ENCODE results near the gene A1BG.
"Not testable (repeated sequence)": the region's sequence is repeated elsewhere in the genome, so short reads cannot be mapped to it uniquely, and the experiment has no call there.

The A1BG gene

GRCh38 chr19:58355215-58355796 is 2.0 kb upstream of the A1BG start:
- Mint-ChIP-seq H3K36me3 (ENCODE audit: low read depth) (peaks cover 14% of the 10 kb centered on the region), H3K9me3 (no peaks in the 10 kb centered on the region), H3K4me3 (no peak overlapping the region), H3K27me3 (peaks cover 4% of the 10 kb centered on the region), H3K4me1 (ENCODE audit: low read depth) (peaks cover 25% of the 10 kb centered on the region), H3K27ac (no peak overlapping the region)
- DNase-seq, result no peak

GRCh38 chr19:58354478-58355030 is 1.3 kb upstream of the A1BG start:
- Mint-ChIP-seq H3K9me3 (no peaks in the 10 kb centered on the region), H3K36me3 (ENCODE audit: low read depth) (peaks cover 16% of the 10 kb centered on the region), H3K4me1 (ENCODE audit: low read depth) (peaks cover 28% of the 10 kb centered on the region), H3K4me3 (no peak overlapping the region), H3K27ac (no peak overlapping the region), H3K27me3 (peaks cover 4% of the 10 kb centered on the region)
- DNase-seq, result no peak

GRCh38 chr19:58353717-58354477 is 605 bp upstream of the A1BG start:
- Mint-ChIP-seq H3K4me3 (no peak overlapping the region), H3K27me3 (peaks cover 4% of the 10 kb centered on the region), H3K27ac (no peak overlapping the region)

GRCh38 chr19:58351990-58352755 is 1.1 kb downstream of the A1BG start:
- H3K36me3 Mint-ChIP-seq (ENCODE audit: low read depth), result peaks cover 22% of the 10 kb centered on the region
- peaks cover 4% of the 10 kb centered on the region for H3K27me3 Mint-ChIP-seq
- peaks cover 38% of the 10 kb centered on the region for H3K4me1 Mint-ChIP-seq (ENCODE audit: low read depth)
- no peak overlapping the region for H3K4me3 Mint-ChIP-seq
- no peak for DNase-seq
- H3K27ac Mint-ChIP-seq, result no peak overlapping the region
- no peaks in the 10 kb centered on the region for H3K9me3 Mint-ChIP-seq

More at GRCh38 chr19:58353717-58354477, 605 bp upstream of the A1BG start:
- no peak for DNase-seq
- Mint-ChIP-seq H3K4me1 (ENCODE audit: low read depth) (peaks cover 33% of the 10 kb centered on the region), H3K36me3 (ENCODE audit: low read depth) (peaks cover 18% of the 10 kb centered on the region), H3K9me3 (no peaks in the 10 kb centered on the region)

- peaks cover 7% of the 10 kb centered on the region for H3K27me3 Mint-ChIP-seq
- H3K36me3 Mint-ChIP-seq (ENCODE audit: low read depth), result peaks cover 24% of the 10 kb centered on the region
- H3K4me3 Mint-ChIP-seq, result no peak overlapping the region
Measured at GRCh38 chr19:58351558-58351878, 1.8 kb downstream of the A1BG start.

GRCh38 chr19:58350871-58351557 is 2.3 kb downstream of the A1BG start:
- H3K27me3 Mint-ChIP-seq, result peaks cover 7% of the 10 kb centered on the region
- H3K36me3 Mint-ChIP-seq (ENCODE audit: low read depth), result peaks cover 24% of the 10 kb centered on the region
- no peak for DNase-seq
- H3K27ac Mint-ChIP-seq, result no peak overlapping the region
- H3K4me1 Mint-ChIP-seq (ENCODE audit: low read depth), result peaks cover 31% of the 10 kb centered on the region
- H3K4me3 Mint-ChIP-seq, result no peak overlapping the region
- no peaks in the 10 kb centered on the region for H3K9me3 Mint-ChIP-seq

More at GRCh38 chr19:58351558-58351878, 1.8 kb downstream of the A1BG start:
- no peak overlapping the region for H3K27ac Mint-ChIP-seq
- DNase-seq, result no peak
- H3K4me1 Mint-ChIP-seq (ENCODE audit: low read depth), result peaks cover 35% of the 10 kb centered on the region
- H3K9me3 Mint-ChIP-seq, result no peaks in the 10 kb centered on the region

- Mint-ChIP-seq H3K4me3 (no peak overlapping the region), H3K4me1 (ENCODE audit: low read depth) (peaks cover 32% of the 10 kb centered on the region), H3K9me3 (no peaks in the 10 kb centered on the region), H3K27ac (no peak overlapping the region), H3K36me3 (ENCODE audit: low read depth) (peaks cover 24% of the 10 kb centered on the region), H3K27me3 (peaks cover 3% of the 10 kb centered on the region)
- no peak for DNase-seq
Measured at GRCh38 chr19:58350001-58350861, 3.1 kb downstream of the A1BG start.

GRCh38 chr19:58349590-58349989 is 3.7 kb downstream of the A1BG start:
- no peaks in the 10 kb centered on the region for H3K9me3 Mint-ChIP-seq
- peaks cover 3% of the 10 kb centered on the region for H3K27me3 Mint-ChIP-seq
- H3K27ac Mint-ChIP-seq, result no peak overlapping the region

GRCh38 chr19:58348080-58348479 is 5.2 kb downstream of the A1BG start:
- H3K9me3 Mint-ChIP-seq, DNase-seq, H3K27me3 Mint-ChIP-seq: not testable (repeated sequence)
- peaks cover 30% of the 10 kb centered on the region for H3K4me1 Mint-ChIP-seq (ENCODE audit: low read depth)
- peak overlapping the region; percentile 94 for H3K4me3 Mint-ChIP-seq
- peak overlapping the region; percentile 90 for H3K27ac Mint-ChIP-seq
- H3K36me3 Mint-ChIP-seq (ENCODE audit: low read depth), result peaks cover 24% of the 10 kb centered on the region

More at GRCh38 chr19:58349590-58349989, 3.7 kb downstream of the A1BG start:
- H3K4me1 Mint-ChIP-seq (ENCODE audit: low read depth), result peaks cover 30% of the 10 kb centered on the region
- DNase-seq, result no peak
- H3K36me3 Mint-ChIP-seq (ENCODE audit: low read depth), result peaks cover 24% of the 10 kb centered on the region
- H3K4me3 Mint-ChIP-seq, result peak overlapping the region; percentile 47

GRCh38 chr19:58346961-58347929 is 6.0 kb downstream of the A1BG start:
- peak; percentile 83 for DNase-seq

GRCh38 chr19:58345558-58345957 is 7.7 kb downstream of the A1BG start:
- no peaks in the 10 kb centered on the region for H3K9me3 Mint-ChIP-seq
- H3K4me3 Mint-ChIP-seq, result peak overlapping the region; percentile 94
- H3K27ac Mint-ChIP-seq, result no peak overlapping the region
- H3K36me3 Mint-ChIP-seq (ENCODE audit: low read depth), result peaks cover 29% of the 10 kb centered on the region
- peaks cover 28% of the 10 kb centered on the region for H3K4me1 Mint-ChIP-seq (ENCODE audit: low read depth)
- peaks cover 3% of the 10 kb centered on the region for H3K27me3 Mint-ChIP-seq
- no peak for DNase-seq

More at GRCh38 chr19:58346961-58347929, 6.0 kb downstream of the A1BG start:
- Mint-ChIP-seq H3K9me3 (no peaks in the 10 kb centered on the region), H3K4me1 (ENCODE audit: low read depth) (peaks cover 30% of the 10 kb centered on the region), H3K36me3 (ENCODE audit: low read depth) (peaks cover 28% of the 10 kb centered on the region), H3K4me3 (peak overlapping the region; percentile 94), H3K27ac (peak overlapping the region; percentile 90), H3K27me3 (peaks cover 3% of the 10 kb centered on the region)

- H3K27me3 Mint-ChIP-seq, result no peaks in the 10 kb centered on the region
- H3K4me3 Mint-ChIP-seq, result no peak overlapping the region
- H3K9me3 Mint-ChIP-seq, result no peaks in the 10 kb centered on the region
- no peak overlapping the region for H3K27ac Mint-ChIP-seq
- no peak for DNase-seq
- peaks cover 76% of the 10 kb centered on the region for H3K36me3 Mint-ChIP-seq (ENCODE audit: low read depth)
- peaks cover 6% of the 10 kb centered on the region for H3K4me1 Mint-ChIP-seq (ENCODE audit: low read depth)
Measured at GRCh38 chr19:58338825-58339558, 14.3 kb downstream of the A1BG start.
